Germinal center (tissue), 1 donor: ENCODE results near the gene HSD17B2.
"Not testable (repeated sequence)": the region's sequence is repeated elsewhere in the genome, so short reads cannot be mapped to it uniquely, and the experiment has no call there.

ENCODE experiments used
- DNase-seq: peaks from one replicate; pipeline ENCODE4 v3.0.0; 2012; ENCODE audit warnings: mixed read lengths, low spot score

Gene HSD17B2

DNA sequence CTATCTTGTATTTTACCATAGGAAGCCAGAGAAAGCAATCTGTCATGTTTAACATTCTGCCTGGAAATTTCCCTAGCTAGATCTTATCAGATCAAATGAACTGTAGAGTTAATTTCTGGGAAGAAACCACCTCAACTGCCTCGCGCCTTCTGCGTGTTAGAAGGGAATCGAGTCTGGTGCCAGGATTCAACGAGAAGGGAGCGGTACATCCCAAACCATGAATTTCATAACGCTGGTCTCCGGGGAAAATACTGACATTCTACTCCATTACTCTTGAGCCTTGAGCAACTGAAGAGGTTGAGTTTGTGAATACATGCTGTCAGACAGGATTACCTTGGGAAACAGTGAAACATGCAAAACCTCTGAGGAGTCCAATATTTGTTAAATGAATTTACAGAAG, 99.8 kb downstream of the HSD17B2 start:
- no peak for DNase-seq

- DNase-seq: no peak
Measured at GRCh38 chr16:82135844-82136243, 100.8 kb downstream of the HSD17B2 start.

GRCh38 chr16:82136956-82137821, 102.1 kb downstream of the HSD17B2 start:
- DNase-seq: no peak

- DNase-seq: no peak
Measured at GRCh38 chr16:82137822-82138167, 102.7 kb downstream of the HSD17B2 start.

GRCh38 chr16:82138478-82139285, 103.6 kb downstream of the HSD17B2 start:
- no peak for DNase-seq

- DNase-seq: not testable (repeated sequence)
Measured at GRCh38 chr16:82139286-82139571, 104.2 kb downstream of the HSD17B2 start.

- no peak for DNase-seq
Measured at GRCh38 chr16:82146556-82146955, 111.5 kb downstream of the HSD17B2 start.

- DNase-seq: no peak
Measured at GRCh38 chr16:82146957-82147356, 111.9 kb downstream of the HSD17B2 start.

GRCh38 chr16:82147546-82147945, 112.5 kb downstream of the HSD17B2 start:
- no peak for DNase-seq
